Osteoblast (primary cell): ENCODE results near the gene SH3PXD2B. TPM values are rescaled to one million over a fixed set of nuclear protein-coding genes. Genes with fewer than 3 reads are reported as not detected.

Experiments used
- DNase-seq: peaks from one replicate; pipeline ENCODE4 v3.0.0; 2011; ENCODE audit warnings: low spot score, mixed read lengths; ENCODE audit not compliant: insufficient read length; ENCODE audit errors: missing footprints
- H2AFZ ChIP-seq: 2 replicates; pipeline ENCODE4 v1.6.0; 2011; ENCODE audit warnings: mild to moderate bottlenecking, low read length
- H3K27ac ChIP-seq: 2 replicates; pipeline ENCODE4 v1.5.1; 2011; ENCODE audit warnings: mild to moderate bottlenecking, low read depth, low read length, moderate library complexity
- H3K27me3 ChIP-seq: 2 replicates; pipeline ENCODE4 v1.6.0; 2012; ENCODE audit warnings: mild to moderate bottlenecking, control low read depth, inconsistent platforms, low read length, moderate library complexity; ENCODE audit not compliant: insufficient read depth
- H3K36me3 ChIP-seq: 2 replicates; pipeline ENCODE4 v1.5.1; 2011; ENCODE audit warnings: mild to moderate bottlenecking, low read length, control low read depth, moderate library complexity; ENCODE audit not compliant: insufficient read depth
- H3K4me1 ChIP-seq: 2 replicates; pipeline ENCODE4 v1.5.1; 2011; ENCODE audit warnings: mild to moderate bottlenecking, low read length, control low read depth, moderate library complexity; ENCODE audit not compliant: insufficient read depth
- H3K4me2 ChIP-seq: 2 replicates; pipeline ENCODE4 v1.6.0; 2011; ENCODE audit warnings: mild to moderate bottlenecking, low read length; ENCODE audit not compliant: insufficient read depth
- H3K4me3 ChIP-seq: fragments of 200-600 bp; sonication (generic); 3 replicates; pipeline ENCODE4 v1.5.1; 2012; ENCODE audit warnings: mild to moderate bottlenecking, low read length, inconsistent platforms; ENCODE audit not compliant: insufficient read depth
- H3K79me2 ChIP-seq: 2 replicates; pipeline ENCODE4 v1.6.0; 2012; ENCODE audit warnings: mild to moderate bottlenecking, low read length, control low read depth, inconsistent platforms; ENCODE audit not compliant: insufficient read depth
- H3K9me3 ChIP-seq: 2 replicates; pipeline ENCODE4 v1.5.1; 2011; ENCODE audit warnings: low read depth, low read length, control low read depth
- H4K20me1 ChIP-seq: 2 replicates; pipeline ENCODE4 v1.6.0; 2012; ENCODE audit warnings: mild to moderate bottlenecking, low read length, control low read depth; ENCODE audit not compliant: insufficient read depth
- total RNA-seq: library from RNA; depleted of rRNA; stranded (reverse); fragments of >200 nt; gene quantifications from 2 replicates; pipeline ENCODE4 v1.2.3, GENCODE V29; 2012
- TF ChIP-seq, protein P1 (sequence below): IDR thresholded peaks from 2 replicates; pipeline ENCODE4 v1.5.1; 2011; ENCODE audit warnings: mild to moderate bottlenecking, low read depth, low read length, moderate library complexity; ENCODE audit errors: extremely low read depth

Gene SH3PXD2B
- total RNA-seq, 1 donor: 58.3 TPM

DNA sequence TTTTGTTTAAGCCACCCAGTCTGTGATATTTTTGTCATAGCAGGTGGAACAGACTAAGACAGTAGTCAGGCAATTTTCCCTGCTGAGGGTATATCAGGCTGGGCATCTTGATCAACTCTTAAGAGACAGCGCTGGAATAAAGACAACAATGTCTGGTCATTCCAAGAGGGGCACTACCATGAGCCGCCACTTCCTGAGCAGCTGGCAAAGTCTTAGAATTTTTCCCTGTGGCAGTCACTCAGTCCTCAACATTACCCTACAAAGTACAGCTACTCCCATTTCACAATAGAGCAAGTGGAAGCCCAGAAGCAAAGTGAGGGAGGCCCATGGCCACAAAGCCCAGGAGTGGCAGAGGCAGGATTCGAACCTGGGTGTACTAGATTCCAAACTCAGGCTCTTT is 74.8 kb downstream of the SH3PXD2B start:
- Histone ChIP-seq H3K4me2 (no peak overlapping the region), H3K36me3 (peaks cover 41% of the 10 kb centered on the region), H3K79me2 (no peaks in the 10 kb centered on the region), H2AFZ (no peak overlapping the region), H3K27me3 (no peaks in the 10 kb centered on the region), H3K27ac (peak overlapping the region; percentile 23), H3K9me3 (no peaks in the 10 kb centered on the region), H4K20me1 (peaks cover 12% of the 10 kb centered on the region), H3K4me3 (no peak overlapping the region), H3K4me1 (peaks cover 9% of the 10 kb centered on the region)
- DNase-seq: peak; percentile 91
- TF ChIP-seq, protein P1, sequence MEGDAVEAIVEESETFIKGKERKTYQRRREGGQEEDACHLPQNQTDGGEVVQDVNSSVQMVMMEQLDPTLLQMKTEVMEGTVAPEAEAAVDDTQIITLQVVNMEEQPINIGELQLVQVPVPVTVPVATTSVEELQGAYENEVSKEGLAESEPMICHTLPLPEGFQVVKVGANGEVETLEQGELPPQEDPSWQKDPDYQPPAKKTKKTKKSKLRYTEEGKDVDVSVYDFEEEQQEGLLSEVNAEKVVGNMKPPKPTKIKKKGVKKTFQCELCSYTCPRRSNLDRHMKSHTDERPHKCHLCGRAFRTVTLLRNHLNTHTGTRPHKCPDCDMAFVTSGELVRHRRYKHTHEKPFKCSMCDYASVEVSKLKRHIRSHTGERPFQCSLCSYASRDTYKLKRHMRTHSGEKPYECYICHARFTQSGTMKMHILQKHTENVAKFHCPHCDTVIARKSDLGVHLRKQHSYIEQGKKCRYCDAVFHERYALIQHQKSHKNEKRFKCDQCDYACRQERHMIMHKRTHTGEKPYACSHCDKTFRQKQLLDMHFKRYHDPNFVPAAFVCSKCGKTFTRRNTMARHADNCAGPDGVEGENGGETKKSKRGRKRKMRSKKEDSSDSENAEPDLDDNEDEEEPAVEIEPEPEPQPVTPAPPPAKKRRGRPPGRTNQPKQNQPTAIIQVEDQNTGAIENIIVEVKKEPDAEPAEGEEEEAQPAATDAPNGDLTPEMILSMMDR: no peak

DNA sequence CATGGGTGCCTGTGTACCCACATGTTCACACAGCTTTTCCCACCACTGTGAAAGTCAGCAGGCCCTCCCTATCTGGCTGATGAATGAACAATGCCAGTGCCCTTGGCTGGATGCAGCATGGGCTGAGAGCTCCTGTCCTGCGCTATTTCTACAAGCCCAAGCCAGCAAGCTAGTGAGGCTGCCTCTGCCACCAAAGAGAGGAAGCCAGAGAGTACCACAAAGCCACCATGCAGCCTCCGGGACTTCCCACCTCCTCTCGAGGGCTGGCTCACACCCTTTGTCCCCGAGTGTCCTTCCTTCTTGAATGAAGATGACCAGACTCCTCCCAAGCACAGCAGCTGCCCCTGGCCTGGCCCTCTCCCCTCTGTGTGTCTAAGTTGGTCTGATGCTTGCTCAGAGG is 76.5 kb downstream of the SH3PXD2B start:
- TF ChIP-seq, protein P1: no peak
- Histone ChIP-seq H3K27ac (no peak overlapping the region), H3K4me1 (peaks cover under 1% of the 10 kb centered on the region), H3K4me3 (no peak overlapping the region), H4K20me1 (peaks cover 8% of the 10 kb centered on the region), H3K27me3 (no peaks in the 10 kb centered on the region), H2AFZ (no peak overlapping the region), H3K79me2 (no peaks in the 10 kb centered on the region), H3K4me2 (no peak overlapping the region), H3K9me3 (no peaks in the 10 kb centered on the region), H3K36me3 (peaks cover 41% of the 10 kb centered on the region)
- no peak for DNase-seq

DNA sequence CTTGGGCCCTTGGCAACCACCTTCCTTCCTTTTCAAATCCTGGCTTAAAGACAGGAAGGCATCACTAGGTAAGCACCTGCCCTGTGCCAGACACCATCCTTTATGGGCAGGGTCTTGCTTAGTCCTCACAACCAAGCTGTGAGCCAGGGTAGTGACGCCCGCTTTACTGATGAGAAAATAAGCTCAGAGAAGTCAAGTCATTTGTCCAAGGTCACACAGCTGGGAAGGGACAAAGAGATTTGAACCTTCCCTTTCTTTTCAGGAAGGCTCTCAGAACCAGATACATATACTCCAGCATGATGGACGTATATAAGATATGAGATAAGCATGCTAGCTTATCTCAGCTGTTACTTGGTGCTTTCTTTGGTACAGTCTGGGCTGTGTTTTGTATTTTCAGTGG is 76.9 kb downstream of the SH3PXD2B start:
- peaks cover 8% of the 10 kb centered on the region for H4K20me1 ChIP-seq
- no peak overlapping the region for H2AFZ ChIP-seq
- peaks cover 41% of the 10 kb centered on the region for H3K36me3 ChIP-seq
- TF ChIP-seq, protein P1: no peak
- H3K4me3 ChIP-seq: no peak overlapping the region
- peak; percentile 25 for DNase-seq
- H3K27me3 ChIP-seq: no peaks in the 10 kb centered on the region
- H3K27ac ChIP-seq: no peak overlapping the region
- H3K79me2 ChIP-seq: no peaks in the 10 kb centered on the region
- H3K9me3 ChIP-seq: no peaks in the 10 kb centered on the region
- H3K4me2 ChIP-seq: no peak overlapping the region
- no peaks in the 10 kb centered on the region for H3K4me1 ChIP-seq

DNA sequence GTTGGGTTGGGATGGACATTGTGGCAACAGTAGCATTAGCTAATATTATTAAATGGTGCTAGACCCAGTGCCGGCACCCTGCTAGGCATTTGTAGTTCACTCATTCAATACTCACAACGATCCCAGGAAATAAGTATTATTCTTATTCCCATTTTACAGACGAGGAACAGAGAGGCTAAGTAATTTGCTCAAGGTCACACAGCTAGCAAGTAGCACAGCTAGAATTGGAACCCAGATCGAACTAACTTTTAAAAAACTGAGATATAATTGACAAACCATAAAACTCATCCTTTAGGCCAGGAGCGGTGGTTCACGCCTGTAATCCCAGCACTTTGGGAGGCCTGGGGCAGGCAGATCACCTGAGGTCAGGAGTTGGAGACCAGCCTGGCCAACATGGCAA is 79.5 kb downstream of the SH3PXD2B start:
- H3K79me2 ChIP-seq: no peaks in the 10 kb centered on the region
- H3K27me3 ChIP-seq: no peaks in the 10 kb centered on the region
- peaks cover 12% of the 10 kb centered on the region for H4K20me1 ChIP-seq
- no peaks in the 10 kb centered on the region for H3K9me3 ChIP-seq
- DNase-seq: no peak
- no peak overlapping the region for H2AFZ ChIP-seq
- H3K4me3 ChIP-seq: no peak overlapping the region
- H3K4me1 ChIP-seq: no peaks in the 10 kb centered on the region
- peaks cover 37% of the 10 kb centered on the region for H3K36me3 ChIP-seq
- H3K4me2 ChIP-seq: no peak overlapping the region
- TF ChIP-seq, protein P1: no peak
- no peak overlapping the region for H3K27ac ChIP-seq
